ELR (cell line): Measurements from ENCODE around the gene HSPB2.
A peak's percentile ranks its signal among the peaks of the same experiment; 100 is the strongest.

Experiments
- DNase-seq: peaks from one replicate; pipeline ENCODE4 v3.0.0-alpha.2; 2015; ENCODE audit warnings: low read depth

Gene HSPB2

DNA sequence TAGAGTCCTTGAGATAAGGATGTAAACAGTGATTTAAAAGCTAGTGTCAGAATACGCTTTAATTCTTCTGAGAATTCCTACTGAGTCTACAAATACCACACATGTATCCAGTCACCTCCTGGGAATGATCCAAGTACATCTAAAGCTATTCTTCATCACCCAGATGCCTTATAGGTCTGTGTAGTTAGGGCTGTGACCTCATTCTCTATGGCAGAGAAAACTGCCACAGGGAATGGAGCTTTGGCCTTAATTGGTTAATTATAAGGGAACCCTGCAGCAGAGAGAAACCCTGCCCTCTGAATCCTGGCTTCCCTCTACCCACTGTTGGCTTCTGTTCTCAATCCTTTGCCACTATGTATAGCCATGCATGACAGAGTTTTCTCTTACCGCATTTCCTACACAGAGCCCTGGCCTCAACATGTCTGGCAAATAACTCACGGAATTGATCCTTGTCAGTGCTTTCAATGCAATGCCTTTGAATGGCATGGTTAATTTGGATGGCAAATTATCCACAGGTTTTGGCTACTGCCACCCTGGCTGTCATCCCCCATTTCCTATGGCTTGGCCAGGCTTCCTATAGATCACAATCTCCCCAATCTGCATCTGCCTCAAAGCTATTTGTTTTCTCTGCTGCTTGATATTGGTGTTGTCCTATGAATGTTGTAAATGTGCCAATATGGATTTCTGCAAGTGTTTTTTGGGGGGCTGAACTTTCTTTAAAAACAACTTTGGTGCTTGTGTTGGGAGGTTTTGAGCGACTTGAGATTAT, 27.5 kb downstream of the HSPB2 start:
- peak; percentile 85 for DNase-seq

DNA sequence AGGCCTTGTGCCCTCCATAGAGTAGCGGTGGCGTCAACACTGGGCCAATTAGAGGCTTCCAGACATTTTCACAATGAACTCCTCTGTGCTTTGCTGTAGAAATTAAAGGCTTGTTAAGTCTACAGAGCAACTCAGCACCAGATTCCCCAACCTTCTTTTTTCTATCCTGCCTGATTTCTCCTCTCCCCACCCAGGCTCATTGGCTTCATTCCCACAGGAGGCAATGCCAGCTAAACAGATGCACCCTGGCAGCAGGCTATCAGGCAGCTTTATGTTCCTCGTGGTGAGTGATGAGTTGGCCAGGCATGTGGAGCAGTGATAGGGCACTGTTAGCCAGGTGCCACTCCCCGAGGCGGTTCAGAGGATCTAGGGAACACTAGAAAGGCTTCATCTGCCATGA, 29.4 kb downstream of the HSPB2 start:
- no peak for DNase-seq

DNA sequence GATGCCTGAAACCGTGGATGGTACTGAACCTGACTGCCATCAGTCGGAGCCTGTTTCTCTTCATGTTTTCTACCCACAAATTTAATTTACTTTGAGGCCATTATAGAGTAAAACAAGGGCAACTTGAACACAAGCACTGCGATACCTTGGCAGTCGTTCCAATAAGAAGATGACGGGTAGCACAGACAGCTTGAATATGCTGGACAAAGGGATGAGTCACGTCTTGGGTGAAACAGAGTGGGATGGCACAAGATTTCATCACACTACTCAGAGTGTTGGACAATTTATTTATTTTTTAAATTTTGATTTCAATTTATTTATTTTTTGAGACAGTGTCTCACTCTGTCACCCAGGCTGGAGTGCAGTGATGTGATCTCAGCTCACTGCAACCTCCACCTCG, 30.3 kb downstream of the HSPB2 start:
- peak; percentile 40 for DNase-seq

DNA sequence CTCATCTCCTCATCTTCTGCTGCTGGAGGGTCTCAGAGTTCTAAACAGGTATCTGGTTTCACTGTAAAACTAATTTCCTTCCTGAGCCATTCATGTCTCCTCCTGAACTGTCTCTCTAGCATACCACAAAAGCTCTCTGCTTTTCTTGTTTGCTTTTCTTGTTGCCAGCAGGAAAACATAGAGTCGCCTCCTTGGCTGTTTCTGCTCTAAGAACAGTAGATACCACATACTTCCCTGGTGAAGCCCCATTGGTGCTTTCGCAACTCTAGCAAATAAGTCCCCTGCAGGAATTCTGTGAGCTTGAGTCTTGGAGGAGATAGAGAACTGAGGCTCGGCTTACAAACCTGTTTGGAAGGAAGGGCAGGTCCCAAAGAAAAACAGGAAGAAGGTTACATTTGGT, 31.6 kb downstream of the HSPB2 start:
- peak; percentile 45 for DNase-seq

DNA sequence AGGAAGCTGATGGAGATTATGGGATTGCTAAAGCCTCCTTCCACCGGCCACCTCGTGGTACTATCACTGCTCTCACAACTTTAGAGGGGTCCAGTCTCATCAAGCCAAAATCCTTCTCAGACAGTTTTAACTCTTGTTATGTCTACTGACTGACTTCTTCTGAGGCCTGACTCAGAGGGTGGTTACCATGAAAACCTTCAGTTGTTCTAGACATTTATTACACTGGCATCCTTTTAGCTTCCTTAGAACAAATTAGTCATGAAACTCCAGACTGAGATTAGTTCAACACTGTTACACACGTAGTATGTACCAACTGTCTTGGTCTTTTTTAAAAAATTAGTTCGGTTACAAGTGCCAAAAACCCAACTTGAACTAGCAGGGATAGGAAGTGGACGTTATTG, 32.1 kb downstream of the HSPB2 start:
- DNase-seq: peak; percentile 74

DNA sequence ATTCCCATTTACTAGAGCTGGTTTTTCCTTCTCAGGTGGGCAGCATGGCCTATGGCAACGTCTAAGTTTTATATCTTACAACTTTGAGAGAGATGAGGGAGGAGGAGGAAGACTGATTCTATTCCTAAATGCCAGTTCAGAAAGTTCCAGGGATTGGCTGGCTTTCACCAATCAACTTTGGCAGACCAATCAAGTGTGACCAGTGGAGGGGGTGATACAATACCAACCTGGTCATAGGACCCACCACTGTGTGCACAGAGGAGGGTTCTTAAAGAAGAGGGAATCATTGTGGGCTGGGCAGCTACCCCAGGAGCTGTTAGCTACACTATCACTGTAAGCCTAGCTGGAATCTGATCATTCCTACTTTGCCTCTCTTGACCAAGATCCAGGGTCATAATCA, 32.7 kb downstream of the HSPB2 start:
- no peak for DNase-seq

DNA sequence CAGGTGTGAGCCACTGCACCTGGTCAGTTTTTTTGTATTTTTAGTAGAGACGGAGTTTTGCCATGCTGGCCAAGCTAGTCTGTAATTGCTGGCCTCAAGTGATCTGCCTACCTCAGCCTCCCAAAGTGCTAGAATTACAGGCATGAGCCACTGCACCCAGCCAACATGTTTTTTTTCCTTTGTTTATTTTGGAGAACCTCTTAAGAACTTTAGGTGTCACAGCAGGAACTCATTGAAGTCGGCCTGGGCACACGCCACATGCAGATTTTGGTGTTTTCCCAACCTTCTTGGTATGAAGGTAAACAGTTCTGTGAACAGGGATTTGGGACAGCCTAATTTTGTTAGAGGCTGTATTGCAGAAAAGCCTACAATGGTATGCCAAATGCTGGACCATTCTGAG, 34.0 kb downstream of the HSPB2 start:
- DNase-seq: no peak

DNA sequence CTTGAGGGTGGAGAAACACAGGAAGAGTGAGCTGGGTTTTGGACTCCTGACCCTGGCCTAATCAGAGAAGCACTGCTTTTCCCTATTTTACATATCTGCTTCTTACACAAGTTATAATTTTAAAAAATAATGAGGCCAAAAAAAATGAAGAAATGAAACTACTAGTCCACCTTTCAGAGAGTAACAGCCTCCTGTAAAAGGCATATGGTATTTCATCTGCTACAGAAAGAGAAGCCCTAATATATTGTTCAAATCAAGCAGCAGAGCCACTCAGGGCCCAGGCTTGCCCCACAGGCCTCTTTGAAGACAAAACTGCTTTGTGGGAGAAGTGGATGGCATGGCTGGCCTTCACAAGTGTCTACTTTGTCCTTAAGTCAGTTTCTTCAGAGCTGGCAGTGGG, 34.6 kb downstream of the HSPB2 start:
- no peak for DNase-seq

DNA sequence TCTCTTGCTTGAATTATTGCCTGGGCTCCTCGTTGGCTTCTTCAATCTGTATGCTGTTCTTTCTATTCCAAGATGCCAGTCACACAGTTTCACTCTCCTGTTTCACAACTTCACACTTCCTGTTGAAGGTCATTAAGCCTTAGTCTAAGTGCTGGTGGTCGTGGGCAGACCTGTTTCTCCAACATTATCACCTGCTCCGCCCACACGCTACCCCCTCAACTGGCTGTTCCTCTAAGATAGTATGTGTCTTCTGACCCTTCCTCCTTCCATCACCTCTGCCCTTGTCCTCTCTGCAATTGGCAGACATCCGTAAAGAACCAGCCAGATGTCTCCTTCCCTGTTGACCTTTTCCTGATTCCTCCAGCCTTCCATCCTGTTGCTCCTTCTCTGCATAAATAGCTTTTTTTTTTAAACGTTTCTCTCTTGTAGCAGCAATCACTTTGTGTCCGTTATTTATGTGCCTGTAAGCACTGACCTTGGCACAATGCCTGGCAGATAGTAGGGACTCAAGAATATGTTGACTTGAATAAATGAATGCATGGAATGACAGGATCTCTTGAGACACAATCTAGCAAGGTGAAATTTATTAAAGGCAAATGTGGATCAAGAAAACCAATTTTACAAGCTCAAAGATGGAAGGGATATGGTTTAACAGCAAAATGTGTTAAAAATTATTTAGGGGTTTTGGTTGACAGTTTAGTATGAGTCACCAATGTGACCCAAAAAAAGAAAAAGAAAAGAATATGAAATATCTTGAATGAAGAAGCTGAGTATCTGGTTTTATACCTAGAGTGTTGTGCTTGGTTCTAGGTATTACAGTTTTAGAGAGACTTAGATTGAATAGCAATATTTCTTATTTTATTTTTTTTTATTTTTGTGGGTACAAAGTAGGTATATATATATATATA, 37.2 kb downstream of the HSPB2 start:
- no peak for DNase-seq

DNA sequence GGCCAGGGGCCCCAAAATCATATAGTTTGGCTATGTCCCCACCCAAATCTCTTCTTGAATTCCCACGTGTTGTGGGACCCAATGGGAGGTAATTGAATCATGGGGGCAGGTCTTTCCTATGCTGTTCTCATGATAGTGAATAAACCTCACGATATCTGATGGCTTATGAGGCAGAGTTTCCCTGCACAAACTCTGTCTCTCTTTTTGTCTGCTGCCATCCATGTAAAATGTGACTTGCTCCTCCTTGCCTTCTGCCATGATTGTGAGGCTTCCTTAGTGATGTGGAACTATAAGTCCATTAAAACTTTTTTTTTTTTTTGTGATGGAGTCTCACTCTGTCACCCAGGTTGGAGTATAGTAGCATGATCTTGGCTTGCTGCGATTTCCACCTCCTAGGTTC, 39.0 kb downstream of the HSPB2 start:
- DNase-seq: no peak

DNA sequence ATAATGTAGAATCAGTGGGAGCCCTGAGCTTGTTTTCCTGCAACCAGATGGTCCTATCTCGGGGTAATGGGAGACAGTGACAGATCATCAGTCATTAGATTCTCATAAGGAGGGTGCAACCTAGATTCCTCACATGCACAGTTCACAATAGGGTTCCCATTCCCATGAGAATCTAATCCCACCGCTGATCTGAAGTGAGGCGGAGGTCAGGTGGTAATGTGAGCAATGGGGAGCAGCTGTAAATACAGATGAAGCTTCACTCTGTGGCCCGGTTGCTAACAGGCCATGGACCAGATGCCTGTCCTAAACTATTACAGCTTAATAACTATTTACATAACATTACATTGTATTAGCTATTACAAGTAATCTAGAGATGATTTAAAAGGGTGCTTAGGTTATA, 41.6 kb downstream of the HSPB2 start:
- DNase-seq: no peak

DNA sequence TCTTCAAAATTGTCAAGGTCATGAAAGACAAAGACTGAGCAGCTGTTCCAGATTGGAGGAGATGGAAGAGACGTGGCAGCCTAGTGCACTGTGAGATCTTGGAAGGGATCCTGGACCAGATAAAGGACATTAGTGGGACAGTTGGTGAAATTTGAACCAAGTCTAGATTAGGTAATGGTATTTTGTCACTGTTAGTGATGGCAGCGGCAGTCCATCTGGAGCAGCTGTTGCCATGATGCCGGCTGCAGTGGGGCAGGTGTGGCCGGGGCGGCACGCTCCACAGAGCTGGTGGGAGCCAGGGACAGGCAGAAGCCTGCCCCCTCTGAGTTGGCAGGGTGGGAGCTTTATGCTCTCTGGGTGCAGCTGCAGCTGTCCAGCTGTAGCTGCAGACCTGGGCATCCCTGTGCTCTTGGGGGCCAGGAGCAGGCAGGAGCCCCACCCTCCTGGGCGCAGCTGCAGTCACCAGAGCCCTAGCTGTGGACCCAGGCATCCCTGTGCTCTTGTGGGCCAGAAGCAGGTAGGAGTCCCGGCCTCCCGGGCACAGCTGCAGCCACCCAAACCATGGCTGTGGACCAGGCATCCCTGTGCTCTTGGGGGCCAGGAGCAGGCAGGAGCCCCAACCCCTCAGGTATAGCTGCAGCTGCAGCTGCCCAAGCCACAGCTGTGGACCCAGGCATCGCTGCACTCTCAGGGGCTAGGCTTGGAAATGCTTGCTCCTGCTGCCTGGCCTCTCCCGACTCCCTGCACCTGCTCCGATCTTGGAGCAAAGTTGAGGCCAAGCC, 45.3 kb downstream of the HSPB2 start:
- no peak for DNase-seq

DNA sequence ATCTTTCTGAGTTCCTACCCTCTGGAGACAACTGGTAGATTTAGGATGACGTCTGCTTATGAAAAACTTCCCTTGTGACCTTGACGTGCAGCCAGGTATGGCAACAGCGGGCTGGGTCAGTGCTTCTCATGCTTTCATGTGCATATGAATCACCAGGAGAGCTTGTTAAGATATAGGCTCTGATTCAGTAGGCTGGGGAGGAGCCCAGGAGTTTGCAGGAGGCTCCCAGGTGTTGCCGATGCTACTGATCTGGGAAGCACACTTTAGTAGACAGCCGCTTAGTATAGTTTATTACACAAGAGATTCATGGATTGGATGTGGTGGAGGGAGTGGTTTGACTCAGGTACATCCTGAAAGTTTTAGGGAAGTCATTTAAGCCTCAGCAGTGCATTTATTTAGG, 48.4 kb downstream of the HSPB2 start:
- DNase-seq: no peak

DNA sequence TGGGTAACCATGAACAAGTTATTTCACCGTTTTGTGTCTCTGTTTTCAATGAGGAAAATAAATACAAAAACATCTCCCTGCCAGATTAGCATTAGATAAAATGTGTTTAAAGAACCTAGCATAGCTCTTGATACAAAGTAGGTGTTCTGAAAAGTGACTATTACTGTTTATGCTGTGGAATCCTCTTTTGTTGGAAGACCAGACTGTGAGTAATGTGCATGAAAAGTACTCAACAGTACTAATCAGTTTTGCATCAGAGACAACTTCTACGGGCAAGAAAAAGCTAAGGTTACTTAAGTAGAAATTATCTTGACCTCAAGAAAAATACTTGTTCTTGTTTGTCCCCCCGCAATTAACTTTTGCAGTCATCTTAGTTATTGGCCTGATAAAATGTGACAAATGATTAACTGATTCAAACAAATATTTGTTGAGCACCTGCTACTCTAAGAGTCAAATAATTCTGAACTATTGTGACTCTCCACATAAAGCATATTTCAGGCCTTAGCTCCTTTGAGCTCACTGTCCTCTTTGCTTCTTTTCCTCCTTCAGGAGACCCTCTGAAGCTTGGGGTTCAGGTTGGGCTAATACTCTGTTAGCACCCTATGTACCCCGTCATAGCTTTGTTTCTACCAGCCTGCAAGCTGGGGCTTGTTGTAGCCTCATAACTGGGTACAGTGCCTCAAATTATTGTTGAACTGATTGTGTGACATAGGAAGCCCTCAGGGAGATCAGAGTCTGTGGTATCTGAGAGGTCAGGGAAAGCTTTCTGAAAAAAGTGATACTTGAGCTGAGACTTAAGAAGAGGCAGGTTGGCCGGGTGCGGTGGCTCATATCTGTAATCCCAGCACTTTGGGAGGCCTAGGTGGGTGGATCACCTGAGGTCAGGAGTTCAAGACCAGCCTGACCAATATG, 49.1 kb downstream of the HSPB2 start:
- no peak for DNase-seq
